Tibial artery (tissue), 4 donors: ENCODE results near the gene OXT.
"Not testable (repeated sequence)": the region's sequence is repeated elsewhere in the genome, so short reads cannot be mapped to it uniquely, and the experiment has no call there.

Experiments used
- DNase-seq, 2 donors: peaks; one replicate each; pipeline ENCODE4 v3.0.0-alpha.2; 2019
- H3K27ac ChIP-seq, 2 donors: fragments of 200-600 bp; sonication (generic) in 1 of 2; 1 replicate in 1 of 2; 2 replicates in 1 of 2; pipeline ENCODE4 v1.5.1; 2018 to 2019; ENCODE audit warnings: mild to moderate bottlenecking in 1 of 2
- H3K27me3 ChIP-seq, 2 donors: fragments of 200-600 bp; sonication (generic) in 1 of 2; one replicate each; pipeline versions ENCODE4 v1.5.1 to v1.6.0; 2016 to 2019
- H3K36me3 ChIP-seq, 3 donors: fragments of 200-600 bp; sonication (generic) in 2 of 3; one replicate each; pipeline ENCODE4 v1.5.1; 2016 to 2019; ENCODE audit warnings: mild to moderate bottlenecking in 2 of 3
- H3K4me1 ChIP-seq, 4 donors: fragments of 200-600 bp; sonication (generic) in 2 of 4; 1 replicate in 3 of 4; 2 replicates in 1 of 4; pipeline ENCODE4 v1.5.1; 2016 to 2019
- H3K4me3 ChIP-seq, 2 donors: fragments of 200-600 bp; sonication (generic) in 1 of 2; 1 replicate in 1 of 2; 2 replicates in 1 of 2; pipeline ENCODE4 v1.5.1; 2018 to 2019; ENCODE audit warnings: mild to moderate bottlenecking in 2 of 2
- H3K9me3 ChIP-seq, 3 donors: fragments of 200-600 bp; sonication (generic) in 1 of 3; one replicate each; pipeline ENCODE4 v1.5.1; 2016 to 2019
- intact Hi-C: fragments of 100-400 bp; cut with DNase I; formaldehyde crosslinking; loops from one replicate; pipeline ENCODE4 v1.15.0; 2023; ENCODE audit warnings: low total_unique reads
- TF ChIP-seq, protein P1 (sequence below), 2 experiments: fragments of 200-600 bp in 1 of 2; fragments of 450-650 bp in 1 of 2; IDR thresholded peaks; one replicate each; pipeline ENCODE4 v1.5.1; 2017 to 2019; ENCODE audit warnings: antibody characterized with exemption in 2 of 2, mild to moderate bottlenecking in 1 of 2, moderate library complexity in 1 of 2

Gene OXT

DNA sequence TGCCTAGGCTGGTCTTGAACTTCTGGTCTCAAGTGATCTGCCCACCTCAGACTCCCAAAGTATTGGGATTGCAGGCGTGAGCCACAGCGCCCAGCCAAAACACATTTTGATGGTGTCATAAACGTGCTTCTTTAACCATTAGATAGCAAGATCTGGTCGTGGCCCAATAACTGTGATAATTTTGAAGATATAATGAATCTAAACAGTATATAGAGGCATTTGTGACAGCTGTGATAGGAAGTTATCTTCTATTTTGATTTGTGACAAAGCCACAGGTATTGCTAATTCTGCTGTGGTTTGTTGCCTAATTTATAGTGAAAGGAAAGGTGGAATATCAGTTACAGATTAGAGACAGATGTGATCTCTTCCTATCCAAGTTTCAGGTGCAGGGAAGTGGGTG, 695 bp upstream of the OXT start:
- Histone ChIP-seq H3K4me1 (peaks cover 5 to 12% (median 9%) of the 10 kb centered on the region in 4 donors), H3K27me3 (peaks cover 0 to 45% of the 10 kb centered on the region in 2 donors), H3K9me3 (no peaks in the 10 kb centered on the region), H3K36me3 (no peaks in the 10 kb centered on the region), H3K27ac (no peak overlapping the region), H3K4me3 (no peak overlapping the region)
- DNase-seq: no peak
- intact Hi-C loops: no loop called here
- TF ChIP-seq, protein P1, sequence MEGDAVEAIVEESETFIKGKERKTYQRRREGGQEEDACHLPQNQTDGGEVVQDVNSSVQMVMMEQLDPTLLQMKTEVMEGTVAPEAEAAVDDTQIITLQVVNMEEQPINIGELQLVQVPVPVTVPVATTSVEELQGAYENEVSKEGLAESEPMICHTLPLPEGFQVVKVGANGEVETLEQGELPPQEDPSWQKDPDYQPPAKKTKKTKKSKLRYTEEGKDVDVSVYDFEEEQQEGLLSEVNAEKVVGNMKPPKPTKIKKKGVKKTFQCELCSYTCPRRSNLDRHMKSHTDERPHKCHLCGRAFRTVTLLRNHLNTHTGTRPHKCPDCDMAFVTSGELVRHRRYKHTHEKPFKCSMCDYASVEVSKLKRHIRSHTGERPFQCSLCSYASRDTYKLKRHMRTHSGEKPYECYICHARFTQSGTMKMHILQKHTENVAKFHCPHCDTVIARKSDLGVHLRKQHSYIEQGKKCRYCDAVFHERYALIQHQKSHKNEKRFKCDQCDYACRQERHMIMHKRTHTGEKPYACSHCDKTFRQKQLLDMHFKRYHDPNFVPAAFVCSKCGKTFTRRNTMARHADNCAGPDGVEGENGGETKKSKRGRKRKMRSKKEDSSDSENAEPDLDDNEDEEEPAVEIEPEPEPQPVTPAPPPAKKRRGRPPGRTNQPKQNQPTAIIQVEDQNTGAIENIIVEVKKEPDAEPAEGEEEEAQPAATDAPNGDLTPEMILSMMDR (IDR thresholded peaks at IDR 0.05): no peak

DNA sequence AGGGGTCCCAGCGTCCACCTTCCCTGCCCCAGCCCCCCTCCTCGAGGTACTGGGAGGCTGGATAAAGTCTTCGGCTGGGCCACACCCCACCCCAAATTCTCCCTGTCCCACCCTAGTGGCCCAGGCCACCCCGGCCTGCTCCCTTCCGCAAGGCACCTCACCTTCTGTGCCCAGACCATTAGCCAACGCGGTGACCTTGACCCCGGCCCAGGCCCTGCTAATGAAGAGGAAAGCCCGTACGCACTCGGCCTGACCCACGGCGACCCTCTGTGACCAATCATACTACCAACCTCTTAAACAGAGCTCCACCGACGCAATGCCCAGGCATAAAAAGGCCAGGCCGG, 182 bp upstream of the OXT start:
- Histone ChIP-seq H3K27me3 (peaks cover 0 to 50% of the 10 kb centered on the region in 2 donors), H3K4me3 (peak overlapping the region in 1 of 2 donors; percentile 34), H3K27ac (no peak overlapping the region), H3K36me3 (no peaks in the 10 kb centered on the region), H3K4me1 (peaks cover 5 to 12% (median 9%) of the 10 kb centered on the region in 4 donors), H3K9me3 (no peaks in the 10 kb centered on the region)
- intact Hi-C loops: no loop called here
- DNase-seq: no peak
- TF ChIP-seq, protein P1 (IDR thresholded peaks at IDR 0.05): no peak

DNA sequence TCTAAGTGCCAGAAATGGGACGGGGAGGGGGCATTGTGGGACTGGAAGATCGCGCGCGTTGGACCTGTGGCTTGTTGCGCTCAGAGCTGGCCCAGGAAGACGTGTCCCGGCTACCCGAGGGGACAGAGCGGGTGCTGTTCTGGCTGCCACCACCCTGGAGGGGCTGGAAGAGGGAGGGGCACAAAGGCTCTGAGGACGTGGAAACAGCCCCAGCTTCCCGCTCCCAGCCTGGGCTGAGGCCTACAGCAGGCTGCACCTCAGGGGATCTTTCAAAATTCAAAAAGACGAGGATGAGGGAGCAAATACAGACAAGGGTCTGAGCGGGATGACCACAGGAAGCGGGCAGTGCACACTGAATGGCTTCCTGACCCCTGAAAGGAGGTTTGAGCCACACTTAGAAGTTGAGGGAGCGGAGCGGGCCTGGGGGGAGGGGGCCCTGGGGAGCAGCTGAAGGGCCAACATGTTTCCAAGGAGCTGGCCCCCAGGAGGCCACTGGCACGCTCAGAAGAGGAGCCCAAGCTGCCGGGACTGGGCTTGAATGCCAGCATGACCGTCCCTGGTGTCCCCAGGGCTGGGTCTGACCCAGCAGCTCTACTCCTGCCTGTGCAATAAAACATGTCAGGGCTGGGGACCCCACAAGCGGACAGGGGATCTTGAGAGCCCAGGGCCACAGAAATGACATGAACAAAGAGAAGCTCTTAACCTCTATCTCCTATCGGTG, 1.3 kb downstream of the OXT start:
- H3K27me3 ChIP-seq: peaks cover 0 to 54% of the 10 kb centered on the region in 2 donors
- TF ChIP-seq, protein P1 (IDR thresholded peaks at IDR 0.05): no peak
- H3K9me3 ChIP-seq: no peaks in the 10 kb centered on the region
- peak overlapping the region in 1 of 2 donors; percentile 52 for H3K4me3 ChIP-seq
- no peak overlapping the region for H3K27ac ChIP-seq
- no peak for DNase-seq
- peaks cover 5 to 12% (median 9%) of the 10 kb centered on the region in 4 donors for H3K4me1 ChIP-seq
- intact Hi-C loops: no loop called here
- H3K36me3 ChIP-seq: no peaks in the 10 kb centered on the region

DNA sequence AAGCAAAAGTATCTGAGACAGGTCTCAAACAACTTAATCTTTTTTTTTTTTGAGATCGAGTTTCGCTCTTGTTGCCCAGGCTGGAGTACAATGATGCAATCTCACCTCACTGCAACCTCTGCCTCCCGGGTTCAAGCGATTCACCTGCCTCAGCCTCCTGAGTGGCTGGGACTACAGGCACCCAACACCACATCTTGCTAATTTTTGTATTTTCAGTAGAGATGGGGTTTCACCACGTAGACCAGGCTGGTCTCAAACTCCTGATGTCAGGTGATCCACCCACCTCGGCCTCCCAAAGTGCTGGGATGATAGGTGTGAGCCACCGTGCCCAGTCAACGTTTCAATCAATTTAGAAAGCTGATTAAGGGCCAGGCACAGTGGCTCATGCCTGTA, 1.8 kb downstream of the OXT start:
- H3K9me3 ChIP-seq, H3K36me3 ChIP-seq, intact Hi-C loops, DNase-seq, H3K27ac ChIP-seq, H3K4me3 ChIP-seq: not testable (repeated sequence)
- Histone ChIP-seq H3K27me3 (peaks cover 0 to 54% of the 10 kb centered on the region in 2 donors), H3K4me1 (peaks cover 5 to 12% (median 9%) of the 10 kb centered on the region in 4 donors)

DNA sequence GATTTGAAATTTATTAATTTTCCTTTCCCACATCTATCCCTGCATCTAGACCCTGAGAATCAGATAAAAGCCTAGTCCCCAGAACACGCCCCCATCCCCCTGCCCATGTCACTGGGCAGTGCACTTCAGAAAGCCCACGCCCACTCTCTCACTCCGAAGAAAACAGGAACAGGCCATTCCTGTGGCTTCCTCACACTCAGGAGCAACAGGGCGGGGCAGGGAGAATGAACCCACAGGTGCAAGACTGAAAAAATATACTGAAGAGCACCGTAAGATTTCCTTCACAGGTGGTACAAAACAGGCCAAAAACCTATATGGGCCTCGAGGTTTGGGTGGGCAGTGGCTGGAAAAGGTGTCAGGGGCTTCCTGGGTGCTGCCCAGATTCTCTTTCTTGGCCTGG, 3.4 kb downstream of the OXT start:
- Histone ChIP-seq H3K4me1 (peaks cover 5 to 12% (median 9%) of the 10 kb centered on the region in 4 donors), H3K27ac (no peak overlapping the region), H3K36me3 (no peaks in the 10 kb centered on the region), H3K27me3 (peaks cover 0 to 57% of the 10 kb centered on the region in 2 donors), H3K9me3 (no peaks in the 10 kb centered on the region), H3K4me3 (no peak overlapping the region)
- no peak for DNase-seq
- TF ChIP-seq, protein P1 (IDR thresholded peaks at IDR 0.05): no peak
- intact Hi-C loops: no loop called here

DNA sequence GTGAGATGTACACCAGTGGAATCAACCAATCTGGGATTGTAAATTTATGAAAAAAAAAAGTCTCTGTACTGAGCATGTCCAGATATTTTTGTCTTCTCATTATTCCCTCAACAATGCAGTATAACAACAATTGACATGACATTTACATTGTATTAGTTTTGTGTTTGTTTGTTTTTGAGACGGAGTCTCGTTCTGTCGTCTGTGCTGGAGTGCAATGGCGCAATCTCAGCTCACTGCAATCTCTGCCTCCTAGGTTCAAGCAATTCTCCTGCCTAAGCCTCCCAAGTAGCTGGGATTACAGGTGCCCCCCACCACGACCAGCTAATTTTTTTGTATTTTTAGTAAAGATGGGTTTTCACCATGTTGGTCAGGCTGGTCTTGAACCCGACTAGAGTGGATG, 3.9 kb downstream of the OXT start:
- H3K9me3 ChIP-seq, H3K36me3 ChIP-seq, DNase-seq, intact Hi-C loops, H3K27ac ChIP-seq, H3K4me3 ChIP-seq: not testable (repeated sequence)
- Histone ChIP-seq H3K4me1 (peaks cover 5 to 12% (median 9%) of the 10 kb centered on the region in 4 donors), H3K27me3 (peaks cover 0 to 56% of the 10 kb centered on the region in 2 donors)
